ENCODE data around the gene LYPD6B.

Gene LYPD6B

GRCh38 chr2:149002378-149002890 is 36.1 kb upstream of the LYPD6B start:
- no peak overlapping the region for H3K9ac ChIP-seq (ENCODE audit: low read length)
- H3K4me3 ChIP-seq (ENCODE audit: low read length) = no peak overlapping the region
- no peaks in the 10 kb centered on the region for H3K4me1 ChIP-seq (ENCODE audit: control insufficient read depth, insufficient read depth, low read length)
- H3K27ac ChIP-seq (ENCODE audit: low read depth, low read length) = no peak overlapping the region
- H3K36me3 ChIP-seq (ENCODE audit: control insufficient read depth, insufficient read depth, low read length) = no peaks in the 10 kb centered on the region
- no peaks in the 10 kb centered on the region for H3K27me3 ChIP-seq (ENCODE audit: control insufficient read depth, insufficient read depth, low read length)

GRCh38 chr2:149002891-149003740 is 35.4 kb upstream of the LYPD6B start:
- H3K4me1 ChIP-seq (ENCODE audit: control insufficient read depth, insufficient read depth, low read length) = no peaks in the 10 kb centered on the region
- H3K27ac ChIP-seq (ENCODE audit: low read depth, low read length) = no peak overlapping the region
- no peaks in the 10 kb centered on the region for H3K27me3 ChIP-seq (ENCODE audit: control insufficient read depth, insufficient read depth, low read length)
- H3K9ac ChIP-seq (ENCODE audit: low read length) = no peak overlapping the region
- H3K36me3 ChIP-seq (ENCODE audit: control insufficient read depth, insufficient read depth, low read length) = no peaks in the 10 kb centered on the region
- H3K4me3 ChIP-seq (ENCODE audit: low read length) = no peak overlapping the region

GRCh38 chr2:149004836-149005235 is 33.7 kb upstream of the LYPD6B start:
- no peak overlapping the region for H3K9ac ChIP-seq (ENCODE audit: low read length)
- no peak overlapping the region for H3K27ac ChIP-seq (ENCODE audit: low read depth, low read length)
- no peaks in the 10 kb centered on the region for H3K36me3 ChIP-seq (ENCODE audit: control insufficient read depth, insufficient read depth, low read length)
- no peak overlapping the region for H3K4me3 ChIP-seq (ENCODE audit: low read length)
- no peaks in the 10 kb centered on the region for H3K27me3 ChIP-seq (ENCODE audit: control insufficient read depth, insufficient read depth, low read length)
- H3K4me1 ChIP-seq (ENCODE audit: control insufficient read depth, insufficient read depth, low read length) = no peaks in the 10 kb centered on the region

- H3K27me3 ChIP-seq (ENCODE audit: control insufficient read depth, insufficient read depth, low read length) = no peaks in the 10 kb centered on the region
- no peaks in the 10 kb centered on the region for H3K4me1 ChIP-seq (ENCODE audit: control insufficient read depth, insufficient read depth, low read length)
- H3K27ac ChIP-seq (ENCODE audit: low read depth, low read length) = no peak overlapping the region
- no peak overlapping the region for H3K9ac ChIP-seq (ENCODE audit: low read length)
- H3K4me3 ChIP-seq (ENCODE audit: low read length) = no peak overlapping the region
- H3K36me3 ChIP-seq (ENCODE audit: control insufficient read depth, insufficient read depth, low read length) = no peaks in the 10 kb centered on the region
These were observed 32.9 kb upstream of the LYPD6B start for GRCh38 chr2:149005471-149006077.

- Histone ChIP-seq H3K4me1 (ENCODE audit: control insufficient read depth, insufficient read depth, low read length) (no peaks in the 10 kb centered on the region), H3K9ac (ENCODE audit: low read length) (no peak overlapping the region), H3K27me3 (ENCODE audit: control insufficient read depth, insufficient read depth, low read length) (no peaks in the 10 kb centered on the region), H3K4me3 (ENCODE audit: low read length) (no peak overlapping the region), H3K36me3 (ENCODE audit: control insufficient read depth, insufficient read depth, low read length) (no peaks in the 10 kb centered on the region), H3K27ac (ENCODE audit: low read depth, low read length) (no peak overlapping the region)
These were observed 31.5 kb upstream of the LYPD6B start for GRCh38 chr2:149006883-149007543.

GRCh38 chr2:149008381-149008780 is 30.1 kb upstream of the LYPD6B start:
- H3K9ac ChIP-seq (ENCODE audit: low read length) = no peak overlapping the region
- no peaks in the 10 kb centered on the region for H3K36me3 ChIP-seq (ENCODE audit: control insufficient read depth, insufficient read depth, low read length)
- H3K4me1 ChIP-seq (ENCODE audit: control insufficient read depth, insufficient read depth, low read length) = no peaks in the 10 kb centered on the region
- no peaks in the 10 kb centered on the region for H3K27me3 ChIP-seq (ENCODE audit: control insufficient read depth, insufficient read depth, low read length)
- no peak overlapping the region for H3K27ac ChIP-seq (ENCODE audit: low read depth, low read length)
- H3K4me3 ChIP-seq (ENCODE audit: low read length) = no peak overlapping the region

- Histone ChIP-seq H3K4me1 (ENCODE audit: control insufficient read depth, insufficient read depth, low read length) (no peaks in the 10 kb centered on the region), H3K27me3 (ENCODE audit: control insufficient read depth, insufficient read depth, low read length) (no peaks in the 10 kb centered on the region), H3K27ac (ENCODE audit: low read depth, low read length) (no peak overlapping the region), H3K36me3 (ENCODE audit: control insufficient read depth, insufficient read depth, low read length) (no peaks in the 10 kb centered on the region), H3K4me3 (ENCODE audit: low read length) (no peak overlapping the region), H3K9ac (ENCODE audit: low read length) (no peak overlapping the region)
These were observed 28.7 kb upstream of the LYPD6B start for GRCh38 chr2:149009576-149010461.

GRCh38 chr2:149012545-149012944 is 26.0 kb upstream of the LYPD6B start:
- H3K36me3 ChIP-seq (ENCODE audit: control insufficient read depth, insufficient read depth, low read length) = no peaks in the 10 kb centered on the region
- H3K27me3 ChIP-seq (ENCODE audit: control insufficient read depth, insufficient read depth, low read length) = no peaks in the 10 kb centered on the region
- no peak overlapping the region for H3K9ac ChIP-seq (ENCODE audit: low read length)
- no peak overlapping the region for H3K27ac ChIP-seq (ENCODE audit: low read depth, low read length)
- H3K4me3 ChIP-seq (ENCODE audit: low read length) = no peak overlapping the region
- H3K4me1 ChIP-seq (ENCODE audit: control insufficient read depth, insufficient read depth, low read length) = no peaks in the 10 kb centered on the region

GRCh38 chr2:149015501-149015900 is 23.0 kb upstream of the LYPD6B start:
- Histone ChIP-seq H3K36me3 (ENCODE audit: control insufficient read depth, insufficient read depth, low read length) (no peaks in the 10 kb centered on the region), H3K9ac (ENCODE audit: low read length) (no peak overlapping the region), H3K4me1 (ENCODE audit: control insufficient read depth, insufficient read depth, low read length) (no peaks in the 10 kb centered on the region), H3K4me3 (ENCODE audit: low read length) (no peak overlapping the region), H3K27me3 (ENCODE audit: control insufficient read depth, insufficient read depth, low read length) (no peaks in the 10 kb centered on the region), H3K27ac (ENCODE audit: low read depth, low read length) (no peak overlapping the region)

GRCh38 chr2:149015926-149016563 is 22.5 kb upstream of the LYPD6B start:
- no peak overlapping the region for H3K9ac ChIP-seq (ENCODE audit: low read length)
- H3K27me3 ChIP-seq (ENCODE audit: control insufficient read depth, insufficient read depth, low read length) = no peaks in the 10 kb centered on the region
- H3K4me3 ChIP-seq (ENCODE audit: low read length) = no peak overlapping the region
- H3K4me1 ChIP-seq (ENCODE audit: control insufficient read depth, insufficient read depth, low read length) = no peaks in the 10 kb centered on the region
- no peak overlapping the region for H3K27ac ChIP-seq (ENCODE audit: low read depth, low read length)
- no peaks in the 10 kb centered on the region for H3K36me3 ChIP-seq (ENCODE audit: control insufficient read depth, insufficient read depth, low read length)

- Histone ChIP-seq H3K4me3 (ENCODE audit: low read length) (no peak overlapping the region), H3K27ac (ENCODE audit: low read depth, low read length) (no peak overlapping the region), H3K4me1 (ENCODE audit: control insufficient read depth, insufficient read depth, low read length) (no peaks in the 10 kb centered on the region), H3K9ac (ENCODE audit: low read length) (no peak overlapping the region), H3K27me3 (ENCODE audit: control insufficient read depth, insufficient read depth, low read length) (no peaks in the 10 kb centered on the region), H3K36me3 (ENCODE audit: control insufficient read depth, insufficient read depth, low read length) (no peaks in the 10 kb centered on the region)
These were observed 21.1 kb upstream of the LYPD6B start for GRCh38 chr2:149017116-149017985.
